ENCODE results near the gene ATP1B2.

DNA sequence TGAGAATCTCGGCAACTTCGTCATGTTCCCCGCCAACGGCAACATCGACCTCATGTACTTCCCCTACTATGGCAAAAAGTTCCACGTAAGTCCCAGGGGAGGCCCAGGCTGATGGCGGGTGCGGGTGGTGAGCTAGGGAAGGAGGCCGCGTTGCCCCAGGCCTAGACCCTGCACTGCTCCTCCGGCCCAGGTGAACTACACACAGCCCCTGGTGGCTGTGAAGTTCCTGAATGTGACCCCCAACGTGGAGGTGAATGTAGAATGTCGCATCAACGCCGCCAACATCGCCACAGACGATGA, 4.8 kb downstream of the ATP1B2 start:
- TF ChIP-seq EZH2 (IDR thresholded peaks at IDR 0.05; ENCODE audit: insufficient read depth, poor library complexity, severe bottlenecking) (no peak), EZH2phosphoT487 (IDR thresholded peaks at IDR 0.05; ENCODE audit: insufficient read depth, low read depth) (no peak)

All from GM23248 (cell line).